Measurements from ENCODE around the gene TLNRD1.
"Not testable (repeated sequence)": the region's sequence is repeated elsewhere in the genome, so short reads cannot be mapped to it uniquely, and the experiment has no call there.

TLNRD1 gene

GRCh38 chr15:80953953-80954778, 46.6 kb upstream of the TLNRD1 start:
- no peaks in the 10 kb centered on the region for H3K9me3 ChIP-seq (replicated peaks; ENCODE audit: insufficient read depth, low read length)
- DNase-seq: no peak
- H3K4me2 ChIP-seq (ENCODE audit: low read depth, low read length): no peak overlapping the region

DNA sequence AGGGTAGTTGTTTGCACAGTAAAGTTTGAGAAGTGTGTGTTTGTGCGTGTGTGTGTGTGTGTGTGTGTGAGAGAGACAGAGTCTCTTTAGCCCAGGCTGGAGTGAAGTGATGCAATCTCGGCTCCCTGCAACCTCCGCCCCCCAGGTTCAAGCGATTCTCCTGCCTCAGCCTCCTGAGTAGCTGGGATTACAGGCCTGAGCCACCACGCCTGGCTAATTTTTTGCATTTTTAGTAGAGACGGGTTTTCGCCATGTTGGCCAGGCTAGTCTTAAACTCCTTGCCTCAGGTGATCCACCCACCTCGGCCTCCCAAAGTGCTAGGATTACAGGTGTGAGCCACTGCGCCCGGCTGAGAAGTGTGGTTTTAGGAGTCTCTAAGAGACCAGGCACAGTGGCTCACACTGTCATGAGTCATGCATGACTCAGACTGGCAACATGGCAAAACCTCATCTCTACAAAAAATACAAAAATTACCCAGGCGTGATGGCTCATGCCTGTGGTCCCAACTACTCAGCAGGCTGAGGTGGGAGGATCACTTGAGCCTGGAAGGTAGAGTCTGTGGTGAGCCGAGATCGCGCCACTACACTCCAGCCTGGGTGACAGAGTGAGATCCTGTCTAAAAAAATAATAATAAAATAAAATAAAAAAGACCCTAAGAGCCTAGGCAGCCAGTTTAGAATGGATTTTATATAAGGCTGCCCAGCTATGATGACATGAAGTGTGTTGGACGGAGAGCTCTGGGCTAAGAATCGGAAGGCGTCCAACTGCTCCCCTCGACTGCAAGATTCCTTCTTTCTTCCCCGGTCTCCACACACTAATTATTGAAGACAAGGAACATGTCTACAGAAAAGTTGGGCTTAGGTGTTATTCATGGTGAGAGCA, 44.9 kb upstream of the TLNRD1 start:
- not testable (repeated sequence) for H3K4me2 ChIP-seq (ENCODE audit: low read depth, low read length); H3K4me3 ChIP-seq (ENCODE audit: low read length); H3K9me2 ChIP-seq (replicated peaks; ENCODE audit: insufficient read depth, low read length); H3F3A ChIP-seq (ENCODE audit: insufficient read depth, low read length); H4K20me1 ChIP-seq (ENCODE audit: insufficient read depth, low read length); H2AFZ ChIP-seq (ENCODE audit: low read length); DNase-seq; H3K9me3 ChIP-seq (replicated peaks; ENCODE audit: insufficient read depth, low read length); H3K27me3 ChIP-seq (replicated peaks; ENCODE audit: insufficient read depth, low read length); H3K9ac ChIP-seq (ENCODE audit: low read length); H3K4me1 ChIP-seq (ENCODE audit: low read length); H3K36me3 ChIP-seq (replicated peaks; ENCODE audit: insufficient read depth, low read length); H3K27ac ChIP-seq (ENCODE audit: low read length); H3K79me2 ChIP-seq (ENCODE audit: low read length)

More at GRCh38 chr15:80953953-80954778, 46.6 kb upstream of the TLNRD1 start:
- Histone ChIP-seq H3K9ac (ENCODE audit: low read length) (no peak overlapping the region), H3K4me3 (ENCODE audit: low read length) (no peak overlapping the region), H3K27me3 (replicated peaks; ENCODE audit: insufficient read depth, low read length) (no peaks in the 10 kb centered on the region), H3K27ac (ENCODE audit: low read length) (no peak overlapping the region), H3F3A (ENCODE audit: insufficient read depth, low read length) (no peaks in the 10 kb centered on the region), H2AFZ (ENCODE audit: low read length) (no peak overlapping the region), H3K9me2 (replicated peaks; ENCODE audit: insufficient read depth, low read length) (no peaks in the 10 kb centered on the region), H3K79me2 (ENCODE audit: low read length) (no peaks in the 10 kb centered on the region), H3K36me3 (replicated peaks; ENCODE audit: insufficient read depth, low read length) (no peaks in the 10 kb centered on the region), H4K20me1 (ENCODE audit: insufficient read depth, low read length) (no peaks in the 10 kb centered on the region), H3K4me1 (ENCODE audit: low read length) (no peaks in the 10 kb centered on the region)
- no peak for TF ChIP-seq EZH2 (optimal IDR thresholded peaks at IDR 0.05; ENCODE audit: low read depth, low read length)

DNA sequence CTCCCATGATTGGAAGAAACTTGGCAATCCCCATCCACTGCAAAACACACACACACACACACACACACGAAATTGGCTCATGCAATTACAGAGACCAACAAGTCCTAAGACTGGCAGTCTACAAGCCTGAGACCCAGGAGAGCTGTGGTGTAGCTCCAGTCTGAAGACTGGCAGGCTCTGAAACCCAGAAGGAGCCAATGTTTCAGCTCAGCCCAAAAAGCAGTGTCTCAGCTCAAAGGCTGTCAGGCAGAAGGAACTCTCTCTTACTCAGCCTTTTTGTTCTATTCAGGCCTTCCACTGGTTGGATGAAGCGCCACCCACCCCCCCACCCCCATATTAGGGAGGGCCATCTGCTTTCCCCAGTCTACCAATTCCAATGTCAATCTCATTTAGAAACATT, 43.2 kb upstream of the TLNRD1 start:
- Histone ChIP-seq H3K4me3 (ENCODE audit: low read length) (no peak overlapping the region), H3F3A (ENCODE audit: insufficient read depth, low read length) (no peaks in the 10 kb centered on the region), H3K9me3 (replicated peaks; ENCODE audit: insufficient read depth, low read length) (no peaks in the 10 kb centered on the region), H4K20me1 (ENCODE audit: insufficient read depth, low read length) (no peaks in the 10 kb centered on the region), H3K9ac (ENCODE audit: low read length) (no peak overlapping the region), H3K9me2 (replicated peaks; ENCODE audit: insufficient read depth, low read length) (no peaks in the 10 kb centered on the region), H3K4me1 (ENCODE audit: low read length) (no peaks in the 10 kb centered on the region), H3K27me3 (replicated peaks; ENCODE audit: insufficient read depth, low read length) (no peaks in the 10 kb centered on the region), H3K27ac (ENCODE audit: low read length) (no peak overlapping the region), H3K4me2 (ENCODE audit: low read depth, low read length) (no peak overlapping the region), H3K36me3 (replicated peaks; ENCODE audit: insufficient read depth, low read length) (no peaks in the 10 kb centered on the region), H3K79me2 (ENCODE audit: low read length) (0 out of 2 replicates have a peak, but pooled peaks cover 3% of the 10 kb centered on the region), H2AFZ (ENCODE audit: low read length) (no peak overlapping the region)
- TF ChIP-seq EZH2 (optimal IDR thresholded peaks at IDR 0.05; ENCODE audit: low read depth, low read length) (no peak), CTCF (IDR thresholded peaks at IDR 0.05; ENCODE audit: low read length) (no peak), EZH2phosphoT487 (IDR thresholded peaks at IDR 0.05; ENCODE audit: low read length) (no peak)
- DNase-seq: no peak

- no peaks in the 10 kb centered on the region for H3K4me1 ChIP-seq (ENCODE audit: low read length)
- H3K27ac ChIP-seq (ENCODE audit: low read length): no peak overlapping the region
- 0 out of 2 replicates have a peak, but pooled peaks cover 3% of the 10 kb centered on the region for H3K79me2 ChIP-seq (ENCODE audit: low read length)
- TF ChIP-seq CTCF (IDR thresholded peaks at IDR 0.05; ENCODE audit: low read length) (no peak), EZH2phosphoT487 (IDR thresholded peaks at IDR 0.05; ENCODE audit: low read length) (no peak), EZH2 (optimal IDR thresholded peaks at IDR 0.05; ENCODE audit: low read depth, low read length) (no peak)
- no peak overlapping the region for H3K4me3 ChIP-seq (ENCODE audit: low read length)
- no peak overlapping the region for H2AFZ ChIP-seq (ENCODE audit: low read length)
- DNase-seq: no peak
- no peaks in the 10 kb centered on the region for H3K9me2 ChIP-seq (replicated peaks; ENCODE audit: insufficient read depth, low read length)
- H4K20me1 ChIP-seq (ENCODE audit: insufficient read depth, low read length): no peaks in the 10 kb centered on the region
- H3K27me3 ChIP-seq (replicated peaks; ENCODE audit: insufficient read depth, low read length): no peaks in the 10 kb centered on the region
- H3K9ac ChIP-seq (ENCODE audit: low read length): no peak overlapping the region
- H3F3A ChIP-seq (ENCODE audit: insufficient read depth, low read length): no peaks in the 10 kb centered on the region
- no peak overlapping the region for H3K4me2 ChIP-seq (ENCODE audit: low read depth, low read length)
- no peaks in the 10 kb centered on the region for H3K36me3 ChIP-seq (replicated peaks; ENCODE audit: insufficient read depth, low read length)
- H3K9me3 ChIP-seq (replicated peaks; ENCODE audit: insufficient read depth, low read length): no peaks in the 10 kb centered on the region
These were observed 42.7 kb upstream of the TLNRD1 start for GRCh38 chr15:80957976-80958375.
